Hepatocyte (in vitro differentiated cells): ENCODE data around the gene NRP1. TPM values are rescaled to one million over a fixed set of nuclear protein-coding genes. Genes with fewer than 3 reads are reported as not detected.

Source experiments
- DNase-seq: peaks from one replicate; pipeline ENCODE4 v3.0.0-alpha.2; 2016; ENCODE audit warnings: low spot score
- H2AFZ ChIP-seq: fragments of 200-600 bp; sonication (generic); 2 replicates; pipeline ENCODE4 v1.6.0; 2016; ENCODE audit warnings: antibody characterized with exemption, mild to moderate bottlenecking
- H3K27ac ChIP-seq: fragments of 200-600 bp; sonication (generic); 2 replicates; pipeline ENCODE4 v1.5.1; 2016; ENCODE audit warnings: mild to moderate bottlenecking
- H3K27me3 ChIP-seq: fragments of 200-600 bp; sonication (generic); 2 replicates; pipeline ENCODE4 v1.6.1; 2016
- H3K36me3 ChIP-seq: fragments of 200-600 bp; sonication (generic); replicated peaks from 2 replicates; pipeline ENCODE4 v1.5.1; 2016; ENCODE audit warnings: low read depth; ENCODE audit not compliant: insufficient read depth
- H3K4me1 ChIP-seq: fragments of 200-600 bp; sonication (generic); 2 replicates; pipeline ENCODE4 v1.5.1; 2016; ENCODE audit warnings: mild to moderate bottlenecking, moderate library complexity; ENCODE audit not compliant: insufficient read depth
- H3K4me2 ChIP-seq: fragments of 200-600 bp; sonication (generic); 2 replicates; pipeline ENCODE4 v1.6.0; 2016
- H3K4me3 ChIP-seq: fragments of 200-600 bp; sonication (generic); 2 replicates; pipeline ENCODE4 v1.5.1; 2016; ENCODE audit warnings: mild to moderate bottlenecking
- H3K79me2 ChIP-seq: fragments of 200-600 bp; sonication (generic); 2 replicates; pipeline ENCODE4 v1.6.0; 2017; ENCODE audit warnings: mild to moderate bottlenecking
- H3K9me2 ChIP-seq: fragments of 200-600 bp; sonication (generic); replicated peaks from 2 replicates; pipeline ENCODE4 v1.6.0; 2017; ENCODE audit warnings: mild to moderate bottlenecking; ENCODE audit not compliant: insufficient read depth
- H3K9me3 ChIP-seq: fragments of 200-600 bp; sonication (generic); 2 replicates; pipeline ENCODE4 v1.5.1; 2016; ENCODE audit warnings: low read depth, mild to moderate bottlenecking
- H4K20me1 ChIP-seq: fragments of 200-600 bp; sonication (generic); 2 replicates; pipeline ENCODE4 v1.6.0; 2016; ENCODE audit warnings: mild to moderate bottlenecking; ENCODE audit not compliant: insufficient read depth, poor library complexity, severe bottlenecking
- EZH2 ChIP-seq: fragments of 200-600 bp; sonication (generic); IDR thresholded peaks from 2 replicates; pipeline ENCODE4 v1.6.1; 2016; ENCODE audit warnings: antibody characterized with exemption, mild to moderate bottlenecking, borderline replicate concordance
- EZH2phosphoT487 ChIP-seq: fragments of 200-600 bp; sonication (generic); IDR thresholded peaks from one replicate; pipeline ENCODE4 v1.6.1; 2018; ENCODE audit warnings: antibody characterized with exemption, mild to moderate bottlenecking, low read depth, moderate library complexity; ENCODE audit not compliant: unreplicated experiment, severe bottlenecking
- WGBS: methylation state at CpG from one replicate; pipeline ENCODE4 v1.1.6; 2016; ENCODE audit warnings: low lambda C conversion rate; ENCODE audit errors: missing lambda C conversion rate; 5-methylcytosine and 5-hydroxymethylcytosine counted together
- polyA plus RNA-seq: library from polyadenylated mRNA; unstranded; fragments of >200 nt; fragmentation: Nextera tagmentation; extraction: Ambion mirVana; gene quantifications from 2 replicates; pipeline ENCODE4 v1.2.1, GENCODE V29; 2016
- total RNA-seq: library from RNA; depleted of rRNA; stranded (reverse); fragments of >200 nt; gene quantifications from 2 replicates; pipeline ENCODE4 v1.2.3, GENCODE V29; 2014
- TF ChIP-seq, protein P1 (sequence below): fragments of 200-600 bp; sonication (generic); IDR thresholded peaks from 2 replicates; pipeline ENCODE4 v1.5.1; 2016; ENCODE audit warnings: antibody characterized with exemption, mild to moderate bottlenecking; ENCODE audit not compliant: poor library complexity

Gene NRP1
- total and polyA plus RNA-seq, 2 experiments from 2014 or later = 32.2 to 46.9 TPM

DNA sequence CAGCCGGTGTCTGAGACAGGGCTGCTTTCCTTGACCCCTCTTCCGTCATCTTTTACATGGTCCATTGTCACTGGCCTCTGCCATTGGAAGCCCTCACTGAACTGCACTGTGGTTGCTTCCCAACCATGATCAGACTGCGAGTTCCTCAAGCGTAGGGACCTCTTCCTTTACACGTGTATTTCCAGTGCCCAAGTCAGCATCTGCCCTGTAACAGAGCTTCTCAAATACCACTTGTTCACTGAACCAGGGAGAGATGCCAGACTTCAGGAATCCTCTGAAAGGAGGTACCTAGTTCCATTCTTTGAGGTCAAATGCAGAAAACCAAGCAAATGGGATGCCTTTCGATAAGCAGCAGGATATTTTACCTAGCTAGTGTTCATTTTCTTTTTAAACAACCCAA is 145.1 kb downstream of the NRP1 start:
- TF ChIP-seq, protein P1, sequence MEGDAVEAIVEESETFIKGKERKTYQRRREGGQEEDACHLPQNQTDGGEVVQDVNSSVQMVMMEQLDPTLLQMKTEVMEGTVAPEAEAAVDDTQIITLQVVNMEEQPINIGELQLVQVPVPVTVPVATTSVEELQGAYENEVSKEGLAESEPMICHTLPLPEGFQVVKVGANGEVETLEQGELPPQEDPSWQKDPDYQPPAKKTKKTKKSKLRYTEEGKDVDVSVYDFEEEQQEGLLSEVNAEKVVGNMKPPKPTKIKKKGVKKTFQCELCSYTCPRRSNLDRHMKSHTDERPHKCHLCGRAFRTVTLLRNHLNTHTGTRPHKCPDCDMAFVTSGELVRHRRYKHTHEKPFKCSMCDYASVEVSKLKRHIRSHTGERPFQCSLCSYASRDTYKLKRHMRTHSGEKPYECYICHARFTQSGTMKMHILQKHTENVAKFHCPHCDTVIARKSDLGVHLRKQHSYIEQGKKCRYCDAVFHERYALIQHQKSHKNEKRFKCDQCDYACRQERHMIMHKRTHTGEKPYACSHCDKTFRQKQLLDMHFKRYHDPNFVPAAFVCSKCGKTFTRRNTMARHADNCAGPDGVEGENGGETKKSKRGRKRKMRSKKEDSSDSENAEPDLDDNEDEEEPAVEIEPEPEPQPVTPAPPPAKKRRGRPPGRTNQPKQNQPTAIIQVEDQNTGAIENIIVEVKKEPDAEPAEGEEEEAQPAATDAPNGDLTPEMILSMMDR = no peak
- Histone ChIP-seq H2AFZ (no peak overlapping the region), H3K4me1 (peaks cover 12% of the 10 kb centered on the region), H3K4me2 (no peak overlapping the region), H4K20me1 (no peaks in the 10 kb centered on the region), H3K27me3 (no peaks in the 10 kb centered on the region), H3K27ac (no peak overlapping the region), H3K79me2 (no peaks in the 10 kb centered on the region), H3K4me3 (no peak overlapping the region), H3K9me3 (no peaks in the 10 kb centered on the region), H3K9me2 (no peaks in the 10 kb centered on the region), H3K36me3 (no peaks in the 10 kb centered on the region)
- DNase-seq = no peak
- WGBS = 96% methylated on average over 6 of the region's 6 CpGs

DNA sequence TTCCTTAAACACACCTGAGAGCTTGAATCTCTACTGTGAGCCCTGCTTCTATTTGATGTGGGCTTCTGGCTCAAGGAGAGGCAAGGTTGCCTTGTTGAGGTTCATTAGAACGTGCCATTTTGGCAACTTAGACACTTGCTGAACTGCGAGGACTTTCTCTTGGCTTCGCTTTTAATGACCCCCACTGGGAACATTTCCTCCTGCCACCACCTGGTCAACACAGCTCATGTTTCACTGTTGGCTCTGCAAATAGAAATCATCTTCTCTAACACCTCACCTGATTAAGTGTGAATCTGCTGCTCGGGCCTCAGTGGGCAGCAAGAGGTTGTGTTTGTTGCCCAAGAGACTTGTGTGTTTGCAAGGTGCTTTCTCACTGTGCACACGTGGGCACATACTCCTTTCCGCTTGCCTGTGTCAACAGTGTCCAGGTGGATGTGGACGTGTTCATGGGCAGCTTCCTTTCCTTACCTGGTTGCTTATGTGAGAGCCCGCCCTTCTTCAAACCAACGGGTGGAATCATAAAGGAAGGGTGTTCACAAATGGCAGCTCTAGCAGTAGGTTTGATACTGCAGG is 147.0 kb downstream of the NRP1 start:
- H3K4me2 ChIP-seq = no peak overlapping the region
- no peaks in the 10 kb centered on the region for H4K20me1 ChIP-seq
- H3K79me2 ChIP-seq = no peaks in the 10 kb centered on the region
- no peak overlapping the region for H2AFZ ChIP-seq
- TF ChIP-seq EZH2phosphoT487 (no peak), EZH2 (no peak)
- TF ChIP-seq, protein P1 = no peak
- no peak for DNase-seq
- H3K9me2 ChIP-seq = no peaks in the 10 kb centered on the region
- no peaks in the 10 kb centered on the region for H3K9me3 ChIP-seq
- 76% methylated on average over 9 of the region's 9 CpGs for WGBS
- H3K36me3 ChIP-seq = no peaks in the 10 kb centered on the region
- no peak overlapping the region for H3K4me3 ChIP-seq
- H3K27ac ChIP-seq = no peak overlapping the region
- H3K4me1 ChIP-seq = peaks cover 4% of the 10 kb centered on the region
- no peaks in the 10 kb centered on the region for H3K27me3 ChIP-seq

GRCh38 chr10:33186150-33186549 is 148.3 kb downstream of the NRP1 start:
- H3K27me3 ChIP-seq = no peaks in the 10 kb centered on the region
- over 99% methylated on average over 7 of the region's 7 CpGs for WGBS
- H3K9me2 ChIP-seq = no peaks in the 10 kb centered on the region
- H3K4me2 ChIP-seq = no peak overlapping the region
- H2AFZ ChIP-seq = no peak overlapping the region
- H3K79me2 ChIP-seq = no peaks in the 10 kb centered on the region
- no peak for DNase-seq
- H3K9me3 ChIP-seq = no peaks in the 10 kb centered on the region
- no peaks in the 10 kb centered on the region for H3K4me1 ChIP-seq
- no peaks in the 10 kb centered on the region for H3K36me3 ChIP-seq
- no peak overlapping the region for H3K27ac ChIP-seq
- no peak overlapping the region for H3K4me3 ChIP-seq
- TF ChIP-seq, protein P1 = no peak
- no peak for TF ChIP-seq EZH2
- no peak for TF ChIP-seq EZH2phosphoT487
- no peaks in the 10 kb centered on the region for H4K20me1 ChIP-seq

DNA sequence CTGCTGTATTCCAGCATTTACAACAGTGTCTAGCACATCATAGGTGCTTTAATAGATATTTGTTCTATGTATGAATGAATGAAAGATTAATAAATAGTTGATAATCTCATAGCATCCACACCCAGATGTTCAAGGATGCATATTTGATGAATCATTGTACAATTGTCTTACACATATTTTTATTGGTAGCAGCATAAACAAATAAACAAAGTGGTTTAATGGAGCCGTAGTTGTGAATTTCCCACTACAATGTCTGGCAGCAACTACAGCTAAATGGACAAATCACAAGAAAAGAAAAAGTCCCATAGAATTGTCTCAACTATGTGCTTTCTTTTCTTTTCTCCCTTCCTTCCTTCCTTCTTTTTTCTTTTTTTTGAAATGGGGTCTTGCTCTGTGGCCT is 150.8 kb downstream of the NRP1 start:
- 89% methylated on average over 1 of the region's 1 CpG for WGBS
- no peaks in the 10 kb centered on the region for H3K36me3 ChIP-seq

More for the DNA sequence above, 150.8 kb downstream of the NRP1 start:
- Histone ChIP-seq H4K20me1 (no peaks in the 10 kb centered on the region), H3K27ac (no peak overlapping the region), H3K27me3 (no peaks in the 10 kb centered on the region), H2AFZ (no peak overlapping the region), H3K4me3 (no peak overlapping the region), H3K9me3 (no peaks in the 10 kb centered on the region), H3K9me2 (no peaks in the 10 kb centered on the region), H3K79me2 (no peaks in the 10 kb centered on the region), H3K4me1 (peaks cover 6% of the 10 kb centered on the region), H3K4me2 (no peak overlapping the region)
- no peak for DNase-seq
- TF ChIP-seq, protein P1 = no peak
- no peak for TF ChIP-seq EZH2phosphoT487
- TF ChIP-seq EZH2 = no peak
